Esophagus mucosa (tissue), 1 donor: ENCODE results near the gene CNNM4. TPM values are rescaled to one million over a fixed set of nuclear protein-coding genes. Genes with fewer than 3 reads are reported as not detected.

Experiments
- ATAC-seq: fragments of 200-7000 bp; cut with Tn5 transposase; one replicate; pipeline ENCODE4 v1.9.1; 2020
- total RNA-seq: library from RNA; stranded (reverse); gene quantifications from one replicate; pipeline ENCODE4 v1.2.4, GENCODE V29; 2023
- donor health status: DM: yes; HTN: yes; CAD: no.

Gene CNNM4
- total RNA-seq, 1 donor from 2014 or later, result 9.3 TPM

- no peak for ATAC-seq
These were observed 76.9 kb downstream of the CNNM4 start for GRCh38 chr2:96837575-96837974.

- peak; percentile 6 for ATAC-seq
These were observed 77.9 kb downstream of the CNNM4 start for GRCh38 chr2:96838345-96839292.

GRCh38 chr2:96839293-96839874, 78.7 kb downstream of the CNNM4 start:
- ATAC-seq, result peak; percentile 77

DNA sequence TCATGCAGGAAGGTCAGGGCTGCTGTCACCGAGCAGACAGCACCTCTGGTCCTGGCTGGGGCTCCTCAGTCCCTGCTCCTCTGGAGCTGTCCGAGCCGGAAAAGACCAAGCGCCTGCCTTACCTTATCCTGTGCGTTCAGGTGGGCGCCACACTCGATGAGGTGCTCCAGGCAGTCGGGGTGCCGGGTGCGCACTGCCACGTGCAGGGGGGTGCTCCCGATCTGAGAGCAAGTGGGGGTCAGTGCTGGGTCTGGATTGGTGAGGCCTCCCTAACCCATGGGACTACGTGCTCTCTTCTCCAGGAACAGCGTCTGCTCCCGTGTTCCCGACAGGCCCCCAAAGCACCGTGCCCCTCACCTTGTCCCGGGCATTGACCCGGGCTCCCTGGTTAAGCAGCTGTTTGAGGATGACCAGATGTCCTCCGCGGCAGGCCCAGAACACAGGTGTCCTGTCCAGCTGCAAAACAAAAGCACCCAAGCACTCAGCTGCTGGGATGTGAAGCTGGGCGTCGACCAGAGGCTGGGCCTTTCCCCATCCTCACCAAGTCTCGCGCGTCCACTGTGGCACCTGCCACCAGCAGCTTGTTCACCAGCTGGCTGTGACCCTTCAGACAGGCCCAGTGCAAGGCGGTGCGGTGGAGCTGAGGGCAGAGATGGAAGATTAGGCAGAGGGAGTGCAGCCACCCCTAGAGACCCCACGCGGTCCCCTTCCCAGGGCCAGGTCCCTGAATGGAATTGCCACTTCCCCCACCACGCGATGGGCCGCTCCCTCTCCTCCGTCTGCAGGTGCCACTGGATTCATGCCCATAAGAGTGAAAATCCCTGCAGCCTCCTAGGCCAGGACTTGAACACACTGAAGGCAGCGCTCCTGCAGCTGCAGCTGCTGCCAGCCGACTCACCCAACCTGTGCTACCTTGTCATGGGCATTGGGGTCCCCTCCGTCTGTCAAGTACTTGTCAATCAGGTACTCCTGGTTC, 79.5 kb downstream of the CNNM4 start:
- ATAC-seq, result peak; percentile 6

DNA sequence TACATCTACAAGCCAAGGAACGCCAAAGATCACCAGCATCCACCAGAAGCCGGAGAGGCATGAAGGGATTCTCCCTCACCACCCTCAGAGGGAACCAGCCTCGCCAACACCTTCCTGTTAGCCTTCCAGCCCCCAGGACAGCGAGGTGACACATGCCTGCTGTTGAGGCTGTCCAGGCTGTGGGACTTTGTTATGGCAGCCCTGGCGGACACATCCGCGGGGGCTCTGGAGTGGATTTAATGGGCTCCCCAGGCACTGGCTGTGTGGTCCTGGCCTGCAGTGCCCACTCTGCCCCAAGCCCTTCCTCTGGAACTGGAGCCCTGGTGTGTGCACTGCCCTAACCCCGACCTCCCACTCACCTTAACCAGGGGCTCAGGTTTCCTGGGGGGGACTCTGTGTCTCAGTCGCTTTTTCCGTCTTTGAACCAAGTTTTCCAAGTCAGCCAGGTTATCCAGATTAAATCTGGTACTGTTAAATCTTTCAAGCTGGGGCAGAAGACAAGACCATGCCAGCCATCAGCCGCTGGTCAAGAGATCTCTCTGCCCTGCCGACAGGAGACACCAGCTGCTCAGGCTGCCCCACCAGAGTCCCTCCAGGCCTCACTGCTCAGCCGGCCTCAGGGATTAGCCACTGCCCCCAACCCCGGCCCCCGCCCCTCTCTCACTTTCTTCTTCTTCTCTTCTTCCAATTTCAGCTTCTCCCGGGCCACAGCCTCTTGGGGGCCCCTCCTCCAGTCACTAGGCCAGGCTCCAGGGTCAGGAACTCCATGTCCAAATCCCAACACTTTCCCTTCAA, 81.2 kb downstream of the CNNM4 start:
- no peak for ATAC-seq

DNA sequence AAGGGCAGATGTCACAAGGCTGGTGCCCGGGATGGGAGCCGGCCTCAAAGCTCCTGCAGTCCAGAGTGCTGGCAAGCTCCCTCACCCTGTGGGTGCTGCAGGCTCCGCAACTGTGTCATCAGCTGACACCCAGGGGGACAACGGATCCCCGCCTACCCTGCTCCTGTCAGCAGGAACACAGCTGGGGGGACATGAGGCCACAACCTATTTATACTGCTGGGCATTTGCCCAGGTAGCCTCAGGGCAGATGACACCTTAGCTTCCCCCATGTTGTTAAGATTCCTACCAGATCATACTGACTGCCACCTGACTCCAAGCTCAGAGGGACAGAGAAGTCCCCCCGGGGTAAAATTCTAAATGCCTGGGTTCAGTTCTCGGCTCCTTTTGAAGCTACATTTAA, 81.9 kb downstream of the CNNM4 start:
- ATAC-seq, result no peak

- no peak for ATAC-seq
These were observed 83.0 kb downstream of the CNNM4 start, which contains the start of gene ANKRD23 for GRCh38 chr2:96843538-96844268. Gene ANKRD23, minus strand, starts transcription at chr2:96844021. Its CDS starts 29 bp downstream, at chr2:96843992.

- ATAC-seq, result no peak
These were observed 83.7 kb downstream of the CNNM4 start for GRCh38 chr2:96844405-96844808.

GRCh38 chr2:96846825-96847224, 86.1 kb downstream of the CNNM4 start:
- no peak for ATAC-seq

- no peak for ATAC-seq
These were observed 86.9 kb downstream of the CNNM4 start for GRCh38 chr2:96847586-96847985.

GRCh38 chr2:96848264-96848663, 87.6 kb downstream of the CNNM4 start:
- no peak for ATAC-seq

GRCh38 chr2:96852667-96853066, 92.0 kb downstream of the CNNM4 start:
- ATAC-seq, result no peak

GRCh38 chr2:96853321-96853720, 92.6 kb downstream of the CNNM4 start:
- no peak for ATAC-seq

DNA sequence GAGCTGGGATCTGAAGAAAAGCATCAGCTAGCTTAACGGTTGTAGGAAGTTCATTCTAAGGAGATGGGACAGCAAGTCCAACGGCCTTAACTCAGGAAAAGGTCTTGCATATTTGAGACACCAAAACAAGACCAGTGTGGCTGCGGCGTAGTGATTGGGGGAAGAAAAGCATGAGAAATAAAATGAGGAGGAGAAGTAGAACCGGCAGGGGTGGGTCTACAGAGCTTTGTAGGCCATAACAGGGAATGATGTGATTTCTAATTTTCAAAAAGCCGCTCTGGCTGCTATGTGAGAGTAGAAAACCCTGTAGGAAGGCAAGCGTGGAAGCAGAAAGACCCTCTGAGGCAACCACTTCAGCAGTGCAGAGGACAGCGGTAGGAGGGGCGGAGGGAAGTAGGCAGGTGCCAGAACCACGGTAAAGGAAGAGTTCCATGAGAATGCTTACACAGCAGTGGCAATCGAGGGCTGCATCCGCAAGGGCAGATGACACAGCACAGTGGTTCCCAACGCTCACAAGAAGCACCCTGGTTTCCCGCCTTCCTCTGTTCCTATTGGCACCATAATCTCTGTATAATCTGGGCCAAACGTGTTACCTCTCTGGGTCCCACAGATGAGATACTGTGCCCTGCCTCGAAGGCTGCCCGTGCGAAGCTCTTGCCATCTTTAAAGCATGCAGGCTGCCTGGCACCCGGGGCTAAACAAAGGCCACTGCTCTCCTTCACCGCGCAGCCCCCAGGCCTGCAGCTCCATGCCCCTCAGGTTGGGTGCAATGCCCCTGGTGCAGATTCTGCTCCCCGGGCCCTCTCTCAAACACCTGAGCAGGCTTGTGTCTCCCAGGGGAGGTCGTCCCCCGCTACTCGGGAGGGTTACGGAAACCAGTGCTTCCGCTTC, 96.3 kb downstream of the CNNM4 start:
- ATAC-seq, result peak; percentile 0

DNA sequence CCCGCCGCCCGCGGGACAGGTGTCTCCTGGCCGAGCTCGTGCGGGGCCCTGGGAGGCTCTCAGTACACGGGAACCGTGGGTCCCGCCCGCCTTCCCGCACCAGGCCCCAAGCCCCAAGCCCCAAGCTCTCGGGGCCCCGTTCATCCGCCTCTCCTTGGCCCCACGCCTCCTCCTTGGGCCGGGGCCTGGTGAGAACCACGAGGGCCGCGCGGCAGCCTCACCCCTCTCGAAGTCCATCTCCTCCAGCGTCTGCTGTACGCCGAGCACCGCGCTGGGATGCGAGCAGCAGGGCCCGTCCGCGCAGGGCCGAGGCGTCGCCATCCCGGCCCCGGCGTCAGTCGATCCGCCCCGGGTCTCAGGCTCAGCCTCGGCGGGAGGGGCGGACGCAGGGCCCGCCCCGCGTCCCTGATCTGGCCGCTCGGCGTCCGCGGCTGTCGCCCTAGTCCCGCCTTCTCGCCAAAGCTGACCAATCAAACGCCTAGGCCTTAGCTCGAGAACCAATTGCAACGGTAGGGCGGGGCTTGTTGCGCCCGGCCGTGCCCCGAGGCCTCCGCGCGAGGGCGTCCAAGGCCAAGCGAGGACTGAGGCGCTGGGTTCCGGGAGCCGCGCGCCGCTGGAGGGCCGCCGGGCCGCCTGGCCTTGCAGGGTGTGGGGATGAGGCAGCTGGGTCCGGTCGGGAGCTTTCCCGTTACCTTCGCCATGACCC, 97.1 kb downstream of the CNNM4 start, which contains the start of gene ANKRD39:
ANKRD39 (minus strand) TSS at position 350 of the 706 bp plus-strand sequence; CDS start at position 321, 29 bp downstream.
- ATAC-seq, result peak; percentile 97

DNA sequence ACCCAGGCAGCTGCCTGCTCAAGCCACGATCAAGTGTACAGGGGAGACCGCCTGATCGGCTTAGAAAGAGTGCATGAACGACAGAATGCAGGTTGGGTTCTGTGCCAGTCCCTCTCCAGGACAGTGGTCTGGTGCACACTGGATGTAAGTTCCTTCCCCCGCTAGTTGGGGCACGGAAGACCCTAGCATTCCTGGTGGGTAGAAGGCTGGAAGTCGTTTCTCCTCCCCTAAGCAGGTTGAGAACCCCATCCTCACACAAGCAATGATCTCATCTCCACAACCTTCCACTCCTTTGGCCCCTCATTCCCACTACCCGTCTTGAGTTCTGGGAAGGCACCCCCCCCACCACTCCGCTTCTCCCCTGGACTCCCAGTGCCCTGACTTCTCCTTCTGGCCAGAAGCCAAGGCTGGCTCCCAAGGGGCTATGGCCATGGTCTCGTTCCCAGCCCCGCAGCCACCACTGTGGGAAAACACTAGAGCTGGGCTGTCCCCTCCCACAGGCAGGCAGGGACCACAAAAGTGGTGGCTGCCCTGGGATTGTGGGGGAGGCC, 98.5 kb downstream of the CNNM4 start:
- no peak for ATAC-seq

- no peak for ATAC-seq
These were observed 99.0 kb downstream of the CNNM4 start for GRCh38 chr2:96859681-96860064.

- no peak for ATAC-seq
These were observed 99.6 kb downstream of the CNNM4 start for GRCh38 chr2:96860065-96861029.
